Type B pancreatic cell (in vitro differentiated cells): Measurements from ENCODE around the gene SELENOT. TPM values are rescaled to one million over a fixed set of nuclear protein-coding genes. Genes with fewer than 3 reads are reported as not detected.

Experiments used
- DNase-seq: peaks from one replicate; pipeline ENCODE4 v3.0.0; 2021; ENCODE audit warnings: mixed read lengths; ENCODE audit not compliant: unreplicated experiment; ENCODE audit errors: extremely low spot score
- H3K27ac Mint-ChIP-seq: 2 replicates; pipeline ENCODE4 v1.8.0; 2021; ENCODE audit warnings: mild to moderate bottlenecking, mixed read lengths
- H3K27me3 Mint-ChIP-seq: 2 replicates; pipeline ENCODE4 v1.8.0; 2021; ENCODE audit warnings: mixed read lengths
- H3K36me3 Mint-ChIP-seq: 2 replicates; pipeline ENCODE4 v1.8.0; 2021; ENCODE audit warnings: mixed read lengths
- H3K4me1 Mint-ChIP-seq: one replicate; pipeline ENCODE4 v1.8.0; 2021; ENCODE audit warnings: mixed read lengths; ENCODE audit not compliant: unreplicated experiment
- H3K4me3 Mint-ChIP-seq: 2 replicates; pipeline ENCODE4 v1.8.0; 2021; ENCODE audit warnings: mild to moderate bottlenecking, mixed read lengths
- H3K9me3 Mint-ChIP-seq: 2 replicates; pipeline ENCODE4 v1.8.0; 2021; ENCODE audit warnings: mixed read lengths
- CTCF ChIP-seq: fragments of 200-600 bp; sonication (generic); conservative IDR thresholded peaks from 2 replicates; pipeline ENCODE4 v1.5.0; 2021; ENCODE audit warnings: antibody characterized with exemption, mild to moderate bottlenecking
- total RNA-seq: library from RNA; stranded (reverse); gene quantifications from 2 replicates; pipeline ENCODE4 v1.2.1, GENCODE V29; 2021; ENCODE audit warnings: low replicate concordance

The SELENOT gene
- total RNA-seq, 1 donor from 2014 or later: 73.8 TPM

- peaks cover 4% of the 10 kb centered on the region for H3K27me3 Mint-ChIP-seq
- TF ChIP-seq CTCF: no peak
- H3K4me3 Mint-ChIP-seq: no peak overlapping the region
- H3K9me3 Mint-ChIP-seq: no peaks in the 10 kb centered on the region
- no peak for DNase-seq
- no peaks in the 10 kb centered on the region for H3K4me1 Mint-ChIP-seq
- no peak overlapping the region for H3K27ac Mint-ChIP-seq
- H3K36me3 Mint-ChIP-seq: no peaks in the 10 kb centered on the region
These were observed 53.2 kb downstream of the SELENOT start for GRCh38 chr3:150656316-150656715.

GRCh38 chr3:150662410-150663200 lies 59.5 kb downstream of the SELENOT start:
- Mint-ChIP-seq H3K36me3 (no peaks in the 10 kb centered on the region), H3K9me3 (no peaks in the 10 kb centered on the region), H3K27ac (no peak overlapping the region), H3K4me3 (no peak overlapping the region), H3K27me3 (peaks cover 17% of the 10 kb centered on the region), H3K4me1 (no peaks in the 10 kb centered on the region)
- TF ChIP-seq CTCF: no peak
- DNase-seq: no peak

GRCh38 chr3:150663461-150663860 lies 60.3 kb downstream of the SELENOT start:
- no peak for TF ChIP-seq CTCF
- no peaks in the 10 kb centered on the region for H3K36me3 Mint-ChIP-seq
- no peak overlapping the region for H3K4me3 Mint-ChIP-seq
- H3K4me1 Mint-ChIP-seq: no peaks in the 10 kb centered on the region
- H3K27me3 Mint-ChIP-seq: peaks cover 17% of the 10 kb centered on the region
- DNase-seq: no peak
- no peak overlapping the region for H3K27ac Mint-ChIP-seq
- no peaks in the 10 kb centered on the region for H3K9me3 Mint-ChIP-seq

GRCh38 chr3:150666167-150666566 lies 63.0 kb downstream of the SELENOT start:
- peaks cover 13% of the 10 kb centered on the region for H3K27me3 Mint-ChIP-seq
- no peaks in the 10 kb centered on the region for H3K4me1 Mint-ChIP-seq
- no peak for TF ChIP-seq CTCF
- DNase-seq: no peak
- H3K4me3 Mint-ChIP-seq: no peak overlapping the region
- no peaks in the 10 kb centered on the region for H3K9me3 Mint-ChIP-seq
- H3K27ac Mint-ChIP-seq: no peak overlapping the region
- H3K36me3 Mint-ChIP-seq: no peaks in the 10 kb centered on the region

GRCh38 chr3:150673966-150674365 lies 70.8 kb downstream of the SELENOT start:
- no peaks in the 10 kb centered on the region for H3K9me3 Mint-ChIP-seq

More at GRCh38 chr3:150673966-150674365, 70.8 kb downstream of the SELENOT start:
- Mint-ChIP-seq H3K27ac (no peak overlapping the region), H3K4me1 (no peaks in the 10 kb centered on the region), H3K27me3 (peaks cover 4% of the 10 kb centered on the region), H3K4me3 (no peak overlapping the region), H3K36me3 (no peaks in the 10 kb centered on the region)
- DNase-seq: no peak
- TF ChIP-seq CTCF: no peak
